WTC11 (cell line): ENCODE results near the gene CDK4. TPM values are rescaled to one million over a fixed set of nuclear protein-coding genes. Genes with fewer than 3 reads are reported as not detected.

Experiments
- ATAC-seq: fragments of 200-7000 bp; cut with Tn5 transposase; 2 replicates; pipeline ENCODE4 v1.10.0; 2021; ENCODE audit warnings: mild to moderate bottlenecking, moderate library complexity
- CTCF ChIA-PET: fragments of 300-600 bp; sonication (Branson Sonifier 250); formaldehyde crosslinking; loops from one replicate; lab custom pipeline; 2021; ENCODE audit warnings: antibody characterized with exemption; lab: Charles Lee
- POLR2A ChIA-PET: fragments of 350-600 bp; sonication (Branson Sonifier 250); formaldehyde crosslinking; loops from one replicate; lab custom pipeline; 2021; ENCODE audit warnings: antibody characterized with exemption; lab: Charles Lee
- DNase-seq: peaks from one replicate; pipeline ENCODE4 v3.0.0; 2021; ENCODE audit warnings: low spot score
- H3K27ac Mint-ChIP-seq: 2 replicates; pipeline ENCODE4 v1.8.0; 2021; ENCODE audit warnings: mixed read lengths
- H3K27me3 Mint-ChIP-seq: 2 replicates; pipeline ENCODE4 v1.8.0; 2021; ENCODE audit warnings: low read depth, mild to moderate bottlenecking, moderate library complexity, mixed read lengths
- H3K36me3 Mint-ChIP-seq: 2 replicates; pipeline ENCODE4 v1.8.0; 2021; ENCODE audit warnings: mixed read lengths
- H3K4me1 Mint-ChIP-seq: 2 replicates; pipeline ENCODE4 v1.8.0; 2022; ENCODE audit warnings: mixed read lengths
- H3K4me3 Mint-ChIP-seq: 2 replicates; pipeline ENCODE4 v1.8.0; 2021; ENCODE audit warnings: mild to moderate bottlenecking, moderate library complexity, mixed read lengths
- H3K9me3 Mint-ChIP-seq: 2 replicates; pipeline ENCODE4 v1.8.0; 2021; ENCODE audit warnings: mixed read lengths
- HMGA2 ChIP-seq: fragments of 250-450 bp; sonication (Bioruptor Pico); IDR thresholded peaks from 2 replicates; pipeline ENCODE4 v1.4.0; 2021; ENCODE audit warnings: mild to moderate bottlenecking, moderate library complexity
- MYBL2 ChIP-seq: sonication (generic); formaldehyde crosslinking; IDR thresholded peaks from 2 replicates; pipeline ENCODE4 v1.8.1; 2023; ENCODE audit warnings: mild to moderate bottlenecking, moderate library complexity, missing genetic modification reagents
- SMAD3 ChIP-seq: sonication (generic); formaldehyde crosslinking; IDR thresholded peaks from 2 replicates; pipeline ENCODE4 v1.8.0; 2022; ENCODE audit warnings: missing genetic modification reagents, mild to moderate bottlenecking, borderline replicate concordance
- SOX15 ChIP-seq: fragments of 250-450 bp; sonication (Bioruptor Pico); IDR thresholded peaks from 2 replicates; pipeline ENCODE4 v1.9.0; 2021; ENCODE audit warnings: mild to moderate bottlenecking
- TEAD1 ChIP-seq: sonication (generic); formaldehyde crosslinking; IDR thresholded peaks from 2 replicates; pipeline ENCODE4 v1.8.0; 2022; ENCODE audit warnings: mild to moderate bottlenecking, missing genetic modification reagents
- TP53 ChIP-seq: sonication (generic); formaldehyde crosslinking; IDR thresholded peaks from 2 replicates; pipeline ENCODE4 v1.8.1; 2023; ENCODE audit warnings: mild to moderate bottlenecking, missing genetic modification reagents
- total RNA-seq: library from RNA; stranded (reverse); gene quantifications from 3 replicates; pipeline ENCODE4 v1.2.3, GENCODE V29; 2021
- TF ChIP-seq, protein P1 (sequence below): fragments of 250-450 bp; sonication (Bioruptor Pico); IDR thresholded peaks from 2 replicates; pipeline ENCODE4 v2.1.2; 2022; ENCODE audit warnings: mild to moderate bottlenecking, moderate library complexity
- TF ChIP-seq, protein P2 (sequence below): fragments of 250-450 bp; sonication (Bioruptor Pico); conservative IDR thresholded peaks from 2 replicates; pipeline ENCODE4 v1.9.0; 2021; ENCODE audit warnings: mild to moderate bottlenecking
- TF ChIP-seq, protein P3 (sequence below): sonication (generic); formaldehyde crosslinking; IDR thresholded peaks from 2 replicates; pipeline ENCODE4 v1.8.0; 2023; ENCODE audit warnings: missing genetic modification reagents
- TF ChIP-seq, protein P4 (sequence below): sonication (generic); formaldehyde crosslinking; IDR thresholded peaks from 2 replicates; pipeline ENCODE4 v1.8.1; 2022; ENCODE audit warnings: low read depth, missing genetic modification reagents, borderline replicate concordance
- TF ChIP-seq, protein P5 (sequence below): sonication (generic); formaldehyde crosslinking; IDR thresholded peaks from 2 replicates; pipeline ENCODE4 v1.8.1; 2022; ENCODE audit warnings: low read depth, mild to moderate bottlenecking, moderate library complexity, missing genetic modification reagents, borderline replicate concordance
- TF ChIP-seq, protein P6 (sequence below): sonication (generic); formaldehyde crosslinking; IDR thresholded peaks from 2 replicates; pipeline ENCODE4 v1.8.1; 2023; ENCODE audit warnings: mild to moderate bottlenecking, missing genetic modification reagents, moderate library complexity
- TF ChIP-seq, protein P7 (sequence below): sonication (generic); formaldehyde crosslinking; conservative IDR thresholded peaks from 2 replicates; pipeline ENCODE4 v1.8.1; 2022; ENCODE audit warnings: mild to moderate bottlenecking, missing genetic modification reagents
- TF ChIP-seq, protein P8 (sequence below): fragments of 200-600 bp; IDR thresholded peaks from 2 replicates; pipeline ENCODE4 v1.8.0; 2022; ENCODE audit warnings: antibody characterized with exemption
- TF ChIP-seq, protein P9 (sequence below): fragments of 250-450 bp; sonication (Bioruptor Pico); IDR thresholded peaks from 2 replicates; pipeline ENCODE4 v1.9.0; 2021; ENCODE audit warnings: moderate library complexity, mild to moderate bottlenecking, inconsistent platforms, borderline replicate concordance

CDK4 gene
- total RNA-seq, 1 experiment from 2014 or later: 152 TPM

DNA sequence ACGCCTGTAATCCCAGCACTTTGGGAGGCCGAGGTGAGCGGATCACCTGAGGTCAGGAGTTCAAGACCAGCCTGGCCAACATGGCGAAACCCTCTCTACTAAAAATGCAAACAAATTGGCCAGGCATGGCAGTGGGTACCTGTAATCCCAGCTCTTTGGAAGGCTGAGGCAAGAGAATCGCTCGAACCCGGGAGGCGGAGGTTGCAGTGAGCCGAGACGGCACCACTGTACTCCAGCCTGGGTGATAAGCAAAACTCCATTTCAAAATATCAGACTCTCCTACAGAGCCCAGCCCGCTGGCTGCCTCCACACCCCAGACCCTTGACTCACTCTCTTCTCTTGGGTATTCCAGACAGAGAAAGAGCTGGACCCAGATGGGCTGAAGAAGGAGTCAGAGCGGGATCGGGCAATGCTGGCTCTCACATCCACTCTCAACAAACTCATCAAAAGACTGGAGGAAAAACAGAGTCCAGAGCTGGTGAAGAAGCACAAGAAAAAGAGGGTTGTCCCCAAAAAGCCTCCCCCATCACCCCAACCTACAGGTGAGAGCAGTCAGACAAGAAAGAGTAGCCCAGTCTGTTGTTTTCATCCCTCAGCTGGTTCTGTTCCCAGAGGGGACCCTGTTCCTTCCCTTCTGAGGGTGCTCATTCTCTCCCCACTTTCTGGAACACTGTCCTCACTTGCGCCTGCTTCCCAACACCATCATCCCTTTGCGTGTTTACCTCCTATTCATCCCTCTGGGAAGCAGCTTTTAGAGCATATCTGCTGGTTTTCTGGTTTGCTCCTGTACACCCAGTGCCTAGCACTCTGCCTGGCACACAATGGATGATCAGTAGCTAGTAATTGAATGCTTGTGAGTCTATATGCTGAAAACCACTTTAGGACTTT is 33.2 kb downstream of the CDK4 start:
- Mint-ChIP-seq H3K4me1 (no peaks in the 10 kb centered on the region), H3K4me3 (no peak overlapping the region), H3K27me3 (peaks cover 14% of the 10 kb centered on the region), H3K9me3 (no peaks in the 10 kb centered on the region), H3K36me3 (peaks cover 16% of the 10 kb centered on the region), H3K27ac (no peak overlapping the region)
- ATAC-seq: no peak
- POLR2A ChIA-PET: no interaction called here
- DNase-seq: no peak
- CTCF ChIA-PET: interaction anchor here (0.7 to 2.4 kb wide), 2 partner anchors 18 to 41 kb away, joined by 3 to 6 read pairs; no protein-coding TSS in a partner anchor
- TF ChIP-seq, protein P1, sequence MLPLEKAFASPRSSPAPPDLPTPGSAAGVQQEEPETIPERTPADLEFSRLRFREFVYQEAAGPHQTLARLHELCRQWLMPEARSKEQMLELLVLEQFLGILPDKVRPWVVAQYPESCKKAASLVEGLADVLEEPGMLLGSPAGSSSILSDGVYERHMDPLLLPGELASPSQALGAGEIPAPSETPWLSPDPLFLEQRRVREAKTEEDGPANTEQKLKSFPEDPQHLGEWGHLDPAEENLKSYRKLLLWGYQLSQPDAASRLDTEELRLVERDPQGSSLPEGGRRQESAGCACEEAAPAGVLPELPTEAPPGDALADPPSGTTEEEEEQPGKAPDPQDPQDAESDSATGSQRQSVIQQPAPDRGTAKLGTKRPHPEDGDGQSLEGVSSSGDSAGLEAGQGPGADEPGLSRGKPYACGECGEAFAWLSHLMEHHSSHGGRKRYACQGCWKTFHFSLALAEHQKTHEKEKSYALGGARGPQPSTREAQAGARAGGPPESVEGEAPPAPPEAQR: no peak

DNA sequence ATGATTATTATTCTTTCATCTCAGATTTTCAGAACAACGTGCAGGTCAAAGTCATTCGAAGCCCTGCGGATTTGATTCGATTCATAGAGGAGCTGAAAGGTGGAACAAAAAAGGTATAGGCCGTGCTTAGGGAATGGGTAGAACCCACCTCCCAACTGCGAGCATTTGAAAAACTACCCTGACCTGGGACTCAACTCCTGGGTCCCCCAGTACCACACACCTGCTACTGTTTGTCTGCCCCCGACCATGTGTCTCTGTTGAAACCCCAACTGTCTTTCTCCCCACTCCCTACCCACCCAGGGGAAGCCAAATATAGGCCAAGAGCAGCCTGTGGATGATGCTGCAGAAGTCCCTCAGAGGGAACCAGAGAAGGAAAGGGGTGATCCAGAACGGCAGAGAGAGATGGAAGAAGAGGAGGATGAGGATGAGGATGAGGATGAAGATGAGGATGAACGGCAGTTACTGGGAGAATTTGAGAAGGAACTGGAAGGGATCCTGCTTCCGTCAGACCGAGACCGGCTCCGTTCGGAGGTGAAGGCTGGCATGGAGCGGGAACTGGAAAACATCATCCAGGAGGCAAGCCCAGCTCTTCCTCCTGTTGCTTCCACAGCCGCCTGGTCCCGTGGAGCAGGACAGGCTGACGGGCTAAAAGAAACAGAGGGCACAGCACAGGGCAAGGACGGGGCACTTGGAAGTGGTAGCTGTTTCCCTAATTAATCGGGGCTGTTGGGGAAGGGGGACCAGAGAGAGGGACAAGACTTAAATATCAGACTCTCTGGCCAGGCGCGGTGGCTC is 34.1 kb downstream of the CDK4 start:
- no peak for ATAC-seq
- no peak overlapping the region for H3K4me3 Mint-ChIP-seq
- H3K9me3 Mint-ChIP-seq: no peaks in the 10 kb centered on the region
- ChIA-PET CTCF (interaction anchor here (0.5 kb wide), 1 partner anchor 1892 kb away, joined by 3 read pairs; no protein-coding TSS in a partner anchor), POLR2A (no interaction called here)
- no peak for DNase-seq
- TF ChIP-seq, protein P2, sequence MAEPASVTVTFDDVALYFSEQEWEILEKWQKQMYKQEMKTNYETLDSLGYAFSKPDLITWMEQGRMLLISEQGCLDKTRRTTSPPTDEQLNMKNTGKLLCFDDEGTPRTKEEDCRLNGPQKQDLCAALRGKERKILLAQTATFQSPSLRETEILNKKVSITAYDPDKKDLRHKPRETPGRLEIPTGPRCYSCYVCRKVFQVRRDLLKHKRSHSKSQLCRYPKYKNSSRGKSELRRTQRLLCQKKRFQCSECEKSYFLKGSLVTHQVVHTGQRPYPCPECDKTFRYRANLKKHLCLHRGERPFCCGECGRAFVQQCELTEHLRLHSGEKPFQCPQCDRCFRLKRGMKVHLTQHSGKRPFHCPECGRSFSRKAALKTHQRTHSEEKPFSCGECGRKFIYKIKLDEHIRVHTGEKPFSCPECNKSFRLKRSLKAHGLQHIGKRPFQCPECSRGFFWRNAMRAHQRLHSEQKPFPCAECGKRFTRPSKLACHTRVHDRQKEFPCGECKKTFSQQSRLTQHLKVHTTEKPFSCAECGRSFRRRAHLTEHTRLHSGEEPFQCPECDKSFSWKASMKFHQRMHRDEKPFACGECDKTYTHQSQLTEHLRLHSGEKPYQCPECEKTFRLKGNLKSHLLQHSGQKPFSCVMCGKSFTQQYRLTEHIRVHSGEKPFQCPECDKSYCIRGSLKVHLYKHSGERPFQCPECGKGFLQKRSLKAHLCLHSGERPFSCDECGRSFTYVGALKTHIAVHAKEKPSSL: no peak
- TF ChIP-seq, protein P3, sequence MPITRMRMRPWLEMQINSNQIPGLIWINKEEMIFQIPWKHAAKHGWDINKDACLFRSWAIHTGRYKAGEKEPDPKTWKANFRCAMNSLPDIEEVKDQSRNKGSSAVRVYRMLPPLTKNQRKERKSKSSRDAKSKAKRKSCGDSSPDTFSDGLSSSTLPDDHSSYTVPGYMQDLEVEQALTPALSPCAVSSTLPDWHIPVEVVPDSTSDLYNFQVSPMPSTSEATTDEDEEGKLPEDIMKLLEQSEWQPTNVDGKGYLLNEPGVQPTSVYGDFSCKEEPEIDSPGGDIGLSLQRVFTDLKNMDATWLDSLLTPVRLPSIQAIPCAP (CRISPR knock-in tag): no peak
- no peak for TF ChIP-seq TP53 (CRISPR knock-in tag)
- TF ChIP-seq, protein P4, sequence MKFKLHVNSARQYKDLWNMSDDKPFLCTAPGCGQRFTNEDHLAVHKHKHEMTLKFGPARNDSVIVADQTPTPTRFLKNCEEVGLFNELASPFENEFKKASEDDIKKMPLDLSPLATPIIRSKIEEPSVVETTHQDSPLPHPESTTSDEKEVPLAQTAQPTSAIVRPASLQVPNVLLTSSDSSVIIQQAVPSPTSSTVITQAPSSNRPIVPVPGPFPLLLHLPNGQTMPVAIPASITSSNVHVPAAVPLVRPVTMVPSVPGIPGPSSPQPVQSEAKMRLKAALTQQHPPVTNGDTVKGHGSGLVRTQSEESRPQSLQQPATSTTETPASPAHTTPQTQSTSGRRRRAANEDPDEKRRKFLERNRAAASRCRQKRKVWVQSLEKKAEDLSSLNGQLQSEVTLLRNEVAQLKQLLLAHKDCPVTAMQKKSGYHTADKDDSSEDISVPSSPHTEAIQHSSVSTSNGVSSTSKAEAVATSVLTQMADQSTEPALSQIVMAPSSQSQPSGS (CRISPR knock-in tag): no peak
- H3K27me3 Mint-ChIP-seq: peaks cover 6% of the 10 kb centered on the region
- H3K4me1 Mint-ChIP-seq: no peaks in the 10 kb centered on the region
- no peak overlapping the region for H3K27ac Mint-ChIP-seq
- peaks cover 16% of the 10 kb centered on the region for H3K36me3 Mint-ChIP-seq

DNA sequence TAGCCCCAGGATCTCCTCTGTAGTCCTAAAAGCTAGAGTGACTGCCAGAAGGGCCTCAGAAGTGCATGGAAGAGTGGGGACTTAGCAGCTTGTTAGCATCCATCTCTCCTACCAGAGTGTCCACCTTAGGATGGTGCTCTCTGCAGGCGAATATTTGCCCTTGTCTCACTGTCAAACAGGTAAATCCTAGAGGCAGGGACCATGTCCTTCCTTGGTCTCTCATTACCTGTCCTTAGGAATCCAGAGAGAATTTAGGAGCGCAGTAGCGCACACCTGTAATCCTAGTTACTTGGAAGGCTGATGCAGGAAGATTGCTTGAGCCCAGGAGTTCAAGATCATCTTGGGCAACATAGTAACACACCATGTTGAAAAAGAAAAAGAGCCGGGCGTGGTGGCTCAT is 35.0 kb downstream of the CDK4 start:
- ChIA-PET POLR2A (no interaction called here), CTCF (no interaction called here)
- no peak for ATAC-seq
- Mint-ChIP-seq H3K27me3 (no peaks in the 10 kb centered on the region), H3K9me3 (peaks cover under 1% of the 10 kb centered on the region; the same call in 1 of the 2 replicates), H3K4me1 (no peaks in the 10 kb centered on the region), H3K36me3 (peaks cover 16% of the 10 kb centered on the region), H3K4me3 (no peak overlapping the region), H3K27ac (no peak overlapping the region)
- no peak for DNase-seq
- TF ChIP-seq SMAD3 (CRISPR knock-in tag) (no peak), SOX15 (CRISPR knock-in tag) (no peak), HMGA2 (CRISPR knock-in tag) (no peak), MYBL2 (CRISPR knock-in tag) (no peak), TEAD1 (CRISPR knock-in tag) (no peak)
- TF ChIP-seq, protein P5, sequence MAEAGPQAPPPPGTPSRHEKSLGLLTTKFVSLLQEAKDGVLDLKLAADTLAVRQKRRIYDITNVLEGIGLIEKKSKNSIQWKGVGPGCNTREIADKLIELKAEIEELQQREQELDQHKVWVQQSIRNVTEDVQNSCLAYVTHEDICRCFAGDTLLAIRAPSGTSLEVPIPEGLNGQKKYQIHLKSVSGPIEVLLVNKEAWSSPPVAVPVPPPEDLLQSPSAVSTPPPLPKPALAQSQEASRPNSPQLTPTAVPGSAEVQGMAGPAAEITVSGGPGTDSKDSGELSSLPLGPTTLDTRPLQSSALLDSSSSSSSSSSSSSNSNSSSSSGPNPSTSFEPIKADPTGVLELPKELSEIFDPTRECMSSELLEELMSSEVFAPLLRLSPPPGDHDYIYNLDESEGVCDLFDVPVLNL (CRISPR knock-in tag): no peak
- TF ChIP-seq, protein P4 (CRISPR knock-in tag): no peak
- TF ChIP-seq, protein P6, sequence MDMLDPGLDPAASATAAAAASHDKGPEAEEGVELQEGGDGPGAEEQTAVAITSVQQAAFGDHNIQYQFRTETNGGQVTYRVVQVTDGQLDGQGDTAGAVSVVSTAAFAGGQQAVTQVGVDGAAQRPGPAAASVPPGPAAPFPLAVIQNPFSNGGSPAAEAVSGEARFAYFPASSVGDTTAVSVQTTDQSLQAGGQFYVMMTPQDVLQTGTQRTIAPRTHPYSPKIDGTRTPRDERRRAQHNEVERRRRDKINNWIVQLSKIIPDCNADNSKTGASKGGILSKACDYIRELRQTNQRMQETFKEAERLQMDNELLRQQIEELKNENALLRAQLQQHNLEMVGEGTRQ (CRISPR knock-in tag): no peak
- TF ChIP-seq, protein P7, sequence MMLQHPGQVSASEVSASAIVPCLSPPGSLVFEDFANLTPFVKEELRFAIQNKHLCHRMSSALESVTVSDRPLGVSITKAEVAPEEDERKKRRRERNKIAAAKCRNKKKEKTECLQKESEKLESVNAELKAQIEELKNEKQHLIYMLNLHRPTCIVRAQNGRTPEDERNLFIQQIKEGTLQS (CRISPR knock-in tag): no peak
- TF ChIP-seq, protein P8, sequence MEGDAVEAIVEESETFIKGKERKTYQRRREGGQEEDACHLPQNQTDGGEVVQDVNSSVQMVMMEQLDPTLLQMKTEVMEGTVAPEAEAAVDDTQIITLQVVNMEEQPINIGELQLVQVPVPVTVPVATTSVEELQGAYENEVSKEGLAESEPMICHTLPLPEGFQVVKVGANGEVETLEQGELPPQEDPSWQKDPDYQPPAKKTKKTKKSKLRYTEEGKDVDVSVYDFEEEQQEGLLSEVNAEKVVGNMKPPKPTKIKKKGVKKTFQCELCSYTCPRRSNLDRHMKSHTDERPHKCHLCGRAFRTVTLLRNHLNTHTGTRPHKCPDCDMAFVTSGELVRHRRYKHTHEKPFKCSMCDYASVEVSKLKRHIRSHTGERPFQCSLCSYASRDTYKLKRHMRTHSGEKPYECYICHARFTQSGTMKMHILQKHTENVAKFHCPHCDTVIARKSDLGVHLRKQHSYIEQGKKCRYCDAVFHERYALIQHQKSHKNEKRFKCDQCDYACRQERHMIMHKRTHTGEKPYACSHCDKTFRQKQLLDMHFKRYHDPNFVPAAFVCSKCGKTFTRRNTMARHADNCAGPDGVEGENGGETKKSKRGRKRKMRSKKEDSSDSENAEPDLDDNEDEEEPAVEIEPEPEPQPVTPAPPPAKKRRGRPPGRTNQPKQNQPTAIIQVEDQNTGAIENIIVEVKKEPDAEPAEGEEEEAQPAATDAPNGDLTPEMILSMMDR: no peak
- TF ChIP-seq, protein P9, sequence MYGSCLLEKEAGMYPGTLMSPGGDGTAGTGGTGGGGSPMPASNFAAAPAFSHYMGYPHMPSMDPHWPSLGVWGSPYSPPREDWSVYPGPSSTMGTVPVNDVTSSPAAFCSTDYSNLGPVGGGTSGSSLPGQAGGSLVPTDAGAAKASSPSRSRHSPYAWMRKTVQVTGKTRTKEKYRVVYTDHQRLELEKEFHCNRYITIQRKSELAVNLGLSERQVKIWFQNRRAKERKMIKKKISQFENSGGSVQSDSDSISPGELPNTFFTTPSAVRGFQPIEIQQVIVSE (CRISPR knock-in tag): no peak
